Activated CD4-positive, alpha-beta T cell treated with anti-CD3 and anti-CD28 coated beads for 36 hours (primary cell): ENCODE results near the gene MFSD2A. TPM values are rescaled to one million over a fixed set of nuclear protein-coding genes. Genes with fewer than 3 reads are reported as not detected.
"Not testable (repeated sequence)": the region's sequence is repeated elsewhere in the genome, so short reads cannot be mapped to it uniquely, and the experiment has no call there.

Source experiments
- ATAC-seq: fragments of 200-7000 bp; cut with Tn5 transposase; one replicate; pipeline ENCODE4 v1.10.0; 2021; ENCODE audit warnings: mild to moderate bottlenecking, moderate library complexity
- CTCF ChIA-PET: fragments of 350-600 bp; sonication (Branson Sonifier 250); formaldehyde crosslinking; loops from one replicate; lab custom pipeline; 2021; ENCODE audit warnings: antibody characterized with exemption; lab: Charles Lee
- POLR2A ChIA-PET: fragments of 350-600 bp; sonication (Branson Sonifier 250); formaldehyde crosslinking; loops from one replicate; lab custom pipeline; 2021; ENCODE audit warnings: antibody characterized with exemption, inconsistent platforms; lab: Charles Lee
- DNase-seq: peaks from one replicate; pipeline ENCODE4 v3.0.0-alpha.2; 2020
- H3K27ac Mint-ChIP-seq: one replicate; pipeline ENCODE4 v1.8.0; 2021; ENCODE audit warnings: mixed read lengths
- H3K27me3 Mint-ChIP-seq: one replicate; pipeline ENCODE4 v1.8.0; 2021; ENCODE audit warnings: mixed read lengths
- H3K36me3 Mint-ChIP-seq: one replicate; pipeline ENCODE4 v1.8.0; 2021; ENCODE audit warnings: low read depth, mixed read lengths
- H3K4me1 Mint-ChIP-seq: one replicate; pipeline ENCODE4 v1.8.0; 2021; ENCODE audit warnings: mixed read lengths
- H3K4me3 Mint-ChIP-seq: one replicate; pipeline ENCODE4 v1.8.0; 2021; ENCODE audit warnings: mild to moderate bottlenecking, moderate library complexity, mixed read lengths
- H3K9me3 Mint-ChIP-seq: one replicate; pipeline ENCODE4 v1.8.0; 2021; ENCODE audit warnings: low read depth, mixed read lengths
- intact Hi-C, 2 experiments: fragments of 100-400 bp; cut with DNase I in 1 of 2; cut with micrococcal nuclease in 1 of 2; formaldehyde crosslinking; loops; one replicate each; pipeline versions ENCODE4 v1.14.2 to v1.15.1; 2022 to 2024; cut with DNase I, micrococcal nuclease
- total RNA-seq, 2 experiments: library from RNA; stranded (reverse); gene quantifications; one replicate each; pipeline ENCODE4 v1.2.3, GENCODE V29; 2021

MFSD2A gene
- total RNA-seq, 2 experiments from 2014 or later, result 8.8 to 12.8 TPM

- ATAC-seq, result no peak
- H3K4me1 Mint-ChIP-seq, result no peaks in the 10 kb centered on the region
- H3K4me3 Mint-ChIP-seq, result no peak overlapping the region
- no peak for DNase-seq
- CTCF ChIA-PET, result interaction anchor here (0.5 to 2.2 kb wide), 3 partner anchors 18 to 343 kb away, joined by 3 to 7 read pairs (median 4); no protein-coding TSS in a partner anchor
- POLR2A ChIA-PET, result no interaction called here
- intact Hi-C loops, result no loop called here
- H3K36me3 Mint-ChIP-seq, result no peaks in the 10 kb centered on the region
- no peak overlapping the region for H3K27ac Mint-ChIP-seq
- H3K27me3 Mint-ChIP-seq, result no peaks in the 10 kb centered on the region
- H3K9me3 Mint-ChIP-seq, result no peaks in the 10 kb centered on the region
Measured at GRCh38 chr1:40003156-40004093, 48.5 kb downstream of the MFSD2A start.

GRCh38 chr1:40004857-40005256 is 49.9 kb downstream of the MFSD2A start:
- DNase-seq (no peak), ATAC-seq (no peak)
- H3K9me3 Mint-ChIP-seq, result no peaks in the 10 kb centered on the region
- no peaks in the 10 kb centered on the region for H3K4me1 Mint-ChIP-seq
- H3K36me3 Mint-ChIP-seq, result no peaks in the 10 kb centered on the region
- intact Hi-C loops, result no loop called here
- no peaks in the 10 kb centered on the region for H3K27me3 Mint-ChIP-seq
- ChIA-PET CTCF (no interaction called here), POLR2A (no interaction called here)
- H3K4me3 Mint-ChIP-seq, result no peak overlapping the region
- H3K27ac Mint-ChIP-seq, result no peak overlapping the region

- POLR2A ChIA-PET, result not testable (repeated sequence)
Measured at GRCh38 chr1:40007481-40008034, 52.6 kb downstream of the MFSD2A start.

GRCh38 chr1:40011198-40011597 is 56.3 kb downstream of the MFSD2A start:
- no peak for DNase-seq
- Mint-ChIP-seq H3K27me3 (no peaks in the 10 kb centered on the region), H3K36me3 (no peaks in the 10 kb centered on the region), H3K4me1 (peaks cover 13% of the 10 kb centered on the region), H3K4me3 (no peak overlapping the region), H3K27ac (no peak overlapping the region), H3K9me3 (no peaks in the 10 kb centered on the region)
- ChIA-PET POLR2A (no interaction called here), CTCF (interaction anchor here (0.6 to 0.7 kb wide), 2 partner anchors 313 to 847 kb away, joined by 3 read pairs; no protein-coding TSS in a partner anchor)
- intact Hi-C loops, result no loop called here
- ATAC-seq, result no peak

More at GRCh38 chr1:40007481-40008034, 52.6 kb downstream of the MFSD2A start:
- H3K27ac Mint-ChIP-seq, H3K4me1 Mint-ChIP-seq, H3K9me3 Mint-ChIP-seq, H3K4me3 Mint-ChIP-seq, intact Hi-C loops, ATAC-seq, H3K27me3 Mint-ChIP-seq, H3K36me3 Mint-ChIP-seq, DNase-seq: not testable (repeated sequence)
- CTCF ChIA-PET, result interaction anchor here (0.7 kb wide), 1 partner anchor 414 kb away, joined by 3 read pairs; no protein-coding TSS in a partner anchor

GRCh38 chr1:40014253-40014706 is 59.3 kb downstream of the MFSD2A start:
- intact Hi-C loops, result no loop called here
- DNase-seq (no peak), ATAC-seq (peak; percentile 61)
- Mint-ChIP-seq H3K4me3 (no peak overlapping the region), H3K36me3 (no peaks in the 10 kb centered on the region), H3K27me3 (no peaks in the 10 kb centered on the region), H3K4me1 (peaks cover 13% of the 10 kb centered on the region), H3K9me3 (no peaks in the 10 kb centered on the region), H3K27ac (no peak overlapping the region)
- ChIA-PET POLR2A (interaction anchor here (0.6 kb wide), 1 partner anchor 89 kb away, joined by 7 read pairs; no protein-coding TSS in a partner anchor), CTCF (interaction anchor here (0.6 to 2.3 kb wide), 5 partner anchors 18 to 1177 kb away, joined by 3 to 5 read pairs (median 3); no protein-coding TSS in a partner anchor)

DNA sequence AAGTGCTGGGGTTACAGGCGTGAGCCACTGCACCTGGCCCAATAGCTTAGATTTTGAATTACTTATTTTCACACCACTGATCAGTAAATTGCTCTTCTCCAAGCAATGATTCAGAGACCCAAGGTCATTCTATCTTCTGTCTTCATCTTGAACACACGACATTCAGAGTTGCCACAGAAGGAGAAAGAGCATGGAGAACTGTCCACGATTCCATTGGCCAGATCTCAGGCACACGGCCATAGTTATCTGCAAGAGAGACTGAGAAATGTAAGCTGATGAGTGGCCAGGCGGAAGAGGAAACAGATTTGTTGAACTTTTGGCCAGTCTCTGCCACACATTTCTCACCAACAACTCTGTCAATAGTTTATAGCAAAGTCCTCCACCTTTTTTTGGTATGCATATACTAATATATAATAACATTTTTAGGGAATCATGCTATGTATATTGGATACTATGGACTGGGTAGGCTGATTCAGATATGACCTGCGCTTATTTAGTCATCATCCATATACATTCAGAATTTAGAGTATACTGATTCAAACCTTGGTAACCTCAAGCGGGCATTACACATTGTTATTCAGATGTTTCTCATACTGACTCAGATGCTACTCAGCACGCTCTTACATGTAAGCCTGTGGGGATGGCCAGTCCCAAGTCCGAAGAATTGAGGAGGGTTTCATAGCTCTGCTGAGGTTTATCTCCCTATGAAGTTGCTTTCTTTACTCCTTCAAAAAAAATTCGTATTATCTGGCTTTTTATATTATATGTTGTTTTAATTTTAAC is 60.1 kb downstream of the MFSD2A start:
- Mint-ChIP-seq H3K27ac (peak overlapping the region; percentile 4), H3K4me1 (peaks cover 13% of the 10 kb centered on the region), H3K9me3 (no peaks in the 10 kb centered on the region), H3K36me3 (no peaks in the 10 kb centered on the region), H3K27me3 (no peaks in the 10 kb centered on the region), H3K4me3 (no peak overlapping the region)
- intact Hi-C loops, result no loop called here
- CTCF ChIA-PET, result interaction anchor here (0.6 to 2.3 kb wide), 4 partner anchors 18 to 1178 kb away, joined by 3 to 5 read pairs (median 4); no protein-coding TSS in a partner anchor
- POLR2A ChIA-PET, result no interaction called here
- DNase-seq (peak; percentile 19), ATAC-seq (peak; percentile 93)

DNA sequence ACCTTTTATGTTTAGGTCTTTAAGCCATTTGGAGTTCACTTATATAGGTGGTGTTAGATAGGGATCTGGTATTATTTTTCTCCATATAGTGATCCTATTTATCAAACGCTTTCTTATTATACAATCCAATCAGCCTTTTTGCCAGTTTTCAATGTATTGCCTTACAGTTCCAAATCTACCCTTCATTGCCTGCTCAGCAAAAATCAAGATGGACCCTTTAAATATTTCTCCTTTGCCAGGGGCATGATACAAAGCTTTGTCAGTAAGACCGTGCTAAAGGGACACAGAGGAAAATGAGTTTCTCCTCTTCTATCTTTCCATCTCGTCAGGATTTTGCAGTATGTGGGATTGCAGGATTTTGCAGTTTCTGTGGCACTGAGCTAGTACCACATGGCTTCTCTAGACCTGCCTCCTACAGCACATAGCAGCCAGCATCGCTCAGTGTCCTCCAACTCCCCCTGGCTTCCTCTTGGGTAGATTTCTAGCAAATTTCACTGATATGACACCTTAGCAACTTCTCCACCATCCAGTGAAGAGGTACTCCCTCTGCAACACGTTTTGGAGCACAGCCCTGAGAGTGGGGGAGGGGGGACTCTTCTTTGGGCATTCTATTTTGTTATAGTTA is 63.1 kb downstream of the MFSD2A start:
- H3K36me3 Mint-ChIP-seq, result no peaks in the 10 kb centered on the region
- DNase-seq (no peak), ATAC-seq (no peak)
- H3K27ac Mint-ChIP-seq, result no peak overlapping the region
- no peaks in the 10 kb centered on the region for H3K9me3 Mint-ChIP-seq
- H3K27me3 Mint-ChIP-seq, result no peaks in the 10 kb centered on the region
- intact Hi-C loops, result no loop called here
- CTCF ChIA-PET, result interaction anchor here (0.7 to 1.6 kb wide), 3 partner anchors 10 to 32 kb away, joined by 3 to 6 read pairs (median 4); no protein-coding TSS in a partner anchor
- POLR2A ChIA-PET, result no interaction called here
- H3K4me3 Mint-ChIP-seq, result no peak overlapping the region
- H3K4me1 Mint-ChIP-seq, result peaks cover 13% of the 10 kb centered on the region

Other genes with a start within 250 kb of the MFSD2A start
- 10 to 100 TPM; 55.3 to 70.4 TPM for gene PPIE, start 216.3 kb upstream of the MFSD2A start, total RNA-seq
- 1 to 10 TPM in 1 of 2 experiments, under 1 TPM in 1; 0.49 to 1.5 TPM for gene OXCT2, start 183.8 kb upstream of the MFSD2A start, total RNA-seq
- gene BMP8B, start 166.3 kb upstream of the MFSD2A start, total RNA-seq, result under 1 TPM; 0.21 to 0.28 TPM
- 10 to 100 TPM; 31.4 to 51.7 TPM for gene TRIT1, start 71.6 kb upstream of the MFSD2A start, total RNA-seq
- gene MYCL, start 53.2 kb upstream of the MFSD2A start, total RNA-seq, result under 1 TPM; 0.11 to 0.16 TPM
- 100 to 1,000 TPM; 527 to 553 TPM for gene CAP1, start 85.6 kb downstream of the MFSD2A start, total RNA-seq
- gene PPT1, start 142.1 kb downstream of the MFSD2A start, total RNA-seq, result 10 to 100 TPM; 75.4 to 77.4 TPM
- gene RLF, start 206.2 kb downstream of the MFSD2A start, total RNA-seq, result 10 to 100 TPM; 20.1 to 20.9 TPM